Keratinocyte (primary cell): ENCODE data around the gene EIF2AK2.

Experiments
- CTCF ChIP-seq, 3 experiments: IDR thresholded peaks in 1 of 3; conservative IDR thresholded peaks in 1 of 3; optimal IDR thresholded peaks in 1 of 3; 2 replicates in 2 of 3; 3 replicates in 1 of 3; pipeline versions ENCODE3 to v1.5.1; 2011; ENCODE audit warnings: low read length in 3 of 3, mild to moderate bottlenecking in 3 of 3, moderate library complexity in 2 of 3, control low read depth in 1 of 3, inconsistent platforms in 1 of 3; ENCODE audit not compliant: insufficient read depth in 2 of 3; ENCODE audit errors: extremely low read depth in 1 of 3
- EZH2 ChIP-seq: IDR thresholded peaks from one replicate; pipeline ENCODE4 v1.6.1; 2012; ENCODE audit warnings: inconsistent platforms, mild to moderate bottlenecking, low read length, moderate library complexity

GRCh38 chr2:37109523-37109922 is 47.3 kb downstream of the EIF2AK2 start:
- no peak for TF ChIP-seq CTCF (optimal IDR thresholded peaks at IDR 0.05 in 1 of 3, IDR thresholded peaks at IDR 0.05 in 1 of 3, conservative IDR thresholded peaks at IDR 0.05 in 1 of 3; ENCODE audit: extremely low read depth in 1 of 3, insufficient read depth in 2 of 3, low read length in 3 of 3)
- TF ChIP-seq EZH2, result no peak
